H1 (cell line): Measurements from ENCODE around the gene MYBPHL. TPM values are rescaled to one million over a fixed set of nuclear protein-coding genes. Genes with fewer than 3 reads are reported as not detected.

Experiments used
- CBX8 ChIP-seq: fragments of 300-800, 300-1000 bp; sonication (generic); IDR thresholded peaks from 2 replicates; pipeline ENCODE4 v1.7.1; 2016; ENCODE audit warnings: low read depth, low read length, borderline replicate concordance
- EZH2 ChIP-seq: fragments of 200-600 bp; sonication (generic); IDR thresholded peaks from 2 replicates; pipeline ENCODE4 v1.7.1; 2012; ENCODE audit warnings: low read depth, mild to moderate bottlenecking, moderate library complexity, low read length, inconsistent platforms; ENCODE audit not compliant: severe bottlenecking
- FOSL1 ChIP-seq: IDR thresholded peaks from 2 replicates; pipeline ENCODE4 v1.6.1; 2011; ENCODE audit warnings: mild to moderate bottlenecking, low read depth, low read length, moderate library complexity; ENCODE audit not compliant: insufficient read depth
- MAFK ChIP-seq: IDR thresholded peaks from 2 replicates; pipeline ENCODE4 v1.6.1; 2012; ENCODE audit warnings: low read depth, mild to moderate bottlenecking, improper control_type of control experiment, low read length
- NANOG ChIP-seq: IDR thresholded peaks from 2 replicates; pipeline ENCODE4 v1.6.1; 2011; ENCODE audit warnings: low read length, low read depth, mild to moderate bottlenecking, inconsistent platforms; ENCODE audit not compliant: insufficient read depth, poor library complexity, severe bottlenecking
- RFX5 ChIP-seq: IDR thresholded peaks from 2 replicates; pipeline ENCODE4 v1.6.1; 2011; ENCODE audit warnings: low read depth, low read length, improper control_type of control experiment, borderline replicate concordance
- SP2 ChIP-seq: IDR thresholded peaks from 2 replicates; pipeline ENCODE4 v1.6.1; 2012; ENCODE audit warnings: mild to moderate bottlenecking, low read length, inconsistent platforms
- polyA plus RNA-seq, 7 experiments: library from polyadenylated mRNA; depleted of rRNA in 3 of 7; stranded (reverse) in 5 of 7; unstranded in 2 of 7; fragments of >200 nt in 5 of 7; fragments of 200-250 nt in 2 of 7; gene quantifications; 1 replicate in 5 of 7; 2 replicates in 1 of 7; 4 replicates in 1 of 7; pipeline versions ENCODE4 v1.2.1 to v1.2.3, GENCODE V29; 2011 to 2013; ENCODE audit warnings: missing spikeins in 2 of 7, mixed read lengths in 2 of 7
- total RNA-seq: library from RNA; stranded (reverse); fragmentation: NEBNext Ultra II Directional; extraction: Animal tissue kit (Norgen Biotek cat#: 25700); gene quantifications from 2 replicates; pipeline ENCODE4 v1.2.1, GENCODE V29; 2021
- TF ChIP-seq, protein P1 (sequence below): fragments of 300-600 bp; sonication (generic); IDR thresholded peaks from 2 replicates; pipeline ENCODE4 v1.7.1; 2012; ENCODE audit warnings: low read length, moderate library complexity, mild to moderate bottlenecking, inconsistent platforms; ENCODE audit not compliant: insufficient replicate concordance

Gene MYBPHL
- total and polyA plus RNA-seq, 2 of the 8 experiments (the other 6 are each of a cell fraction or from before 2014, with no cell fraction given), result 0.24 to 0.30 TPM

GRCh38 chr1:109273570-109274288 is 33.1 kb downstream of the MYBPHL start (continued):
- TF ChIP-seq RFX5 (no peak), MAFK (no peak), CBX8 (no peak), SP2 (no peak), EZH2 (no peak), NANOG (no peak), FOSL1 (no peak)
- TF ChIP-seq, protein P1, sequence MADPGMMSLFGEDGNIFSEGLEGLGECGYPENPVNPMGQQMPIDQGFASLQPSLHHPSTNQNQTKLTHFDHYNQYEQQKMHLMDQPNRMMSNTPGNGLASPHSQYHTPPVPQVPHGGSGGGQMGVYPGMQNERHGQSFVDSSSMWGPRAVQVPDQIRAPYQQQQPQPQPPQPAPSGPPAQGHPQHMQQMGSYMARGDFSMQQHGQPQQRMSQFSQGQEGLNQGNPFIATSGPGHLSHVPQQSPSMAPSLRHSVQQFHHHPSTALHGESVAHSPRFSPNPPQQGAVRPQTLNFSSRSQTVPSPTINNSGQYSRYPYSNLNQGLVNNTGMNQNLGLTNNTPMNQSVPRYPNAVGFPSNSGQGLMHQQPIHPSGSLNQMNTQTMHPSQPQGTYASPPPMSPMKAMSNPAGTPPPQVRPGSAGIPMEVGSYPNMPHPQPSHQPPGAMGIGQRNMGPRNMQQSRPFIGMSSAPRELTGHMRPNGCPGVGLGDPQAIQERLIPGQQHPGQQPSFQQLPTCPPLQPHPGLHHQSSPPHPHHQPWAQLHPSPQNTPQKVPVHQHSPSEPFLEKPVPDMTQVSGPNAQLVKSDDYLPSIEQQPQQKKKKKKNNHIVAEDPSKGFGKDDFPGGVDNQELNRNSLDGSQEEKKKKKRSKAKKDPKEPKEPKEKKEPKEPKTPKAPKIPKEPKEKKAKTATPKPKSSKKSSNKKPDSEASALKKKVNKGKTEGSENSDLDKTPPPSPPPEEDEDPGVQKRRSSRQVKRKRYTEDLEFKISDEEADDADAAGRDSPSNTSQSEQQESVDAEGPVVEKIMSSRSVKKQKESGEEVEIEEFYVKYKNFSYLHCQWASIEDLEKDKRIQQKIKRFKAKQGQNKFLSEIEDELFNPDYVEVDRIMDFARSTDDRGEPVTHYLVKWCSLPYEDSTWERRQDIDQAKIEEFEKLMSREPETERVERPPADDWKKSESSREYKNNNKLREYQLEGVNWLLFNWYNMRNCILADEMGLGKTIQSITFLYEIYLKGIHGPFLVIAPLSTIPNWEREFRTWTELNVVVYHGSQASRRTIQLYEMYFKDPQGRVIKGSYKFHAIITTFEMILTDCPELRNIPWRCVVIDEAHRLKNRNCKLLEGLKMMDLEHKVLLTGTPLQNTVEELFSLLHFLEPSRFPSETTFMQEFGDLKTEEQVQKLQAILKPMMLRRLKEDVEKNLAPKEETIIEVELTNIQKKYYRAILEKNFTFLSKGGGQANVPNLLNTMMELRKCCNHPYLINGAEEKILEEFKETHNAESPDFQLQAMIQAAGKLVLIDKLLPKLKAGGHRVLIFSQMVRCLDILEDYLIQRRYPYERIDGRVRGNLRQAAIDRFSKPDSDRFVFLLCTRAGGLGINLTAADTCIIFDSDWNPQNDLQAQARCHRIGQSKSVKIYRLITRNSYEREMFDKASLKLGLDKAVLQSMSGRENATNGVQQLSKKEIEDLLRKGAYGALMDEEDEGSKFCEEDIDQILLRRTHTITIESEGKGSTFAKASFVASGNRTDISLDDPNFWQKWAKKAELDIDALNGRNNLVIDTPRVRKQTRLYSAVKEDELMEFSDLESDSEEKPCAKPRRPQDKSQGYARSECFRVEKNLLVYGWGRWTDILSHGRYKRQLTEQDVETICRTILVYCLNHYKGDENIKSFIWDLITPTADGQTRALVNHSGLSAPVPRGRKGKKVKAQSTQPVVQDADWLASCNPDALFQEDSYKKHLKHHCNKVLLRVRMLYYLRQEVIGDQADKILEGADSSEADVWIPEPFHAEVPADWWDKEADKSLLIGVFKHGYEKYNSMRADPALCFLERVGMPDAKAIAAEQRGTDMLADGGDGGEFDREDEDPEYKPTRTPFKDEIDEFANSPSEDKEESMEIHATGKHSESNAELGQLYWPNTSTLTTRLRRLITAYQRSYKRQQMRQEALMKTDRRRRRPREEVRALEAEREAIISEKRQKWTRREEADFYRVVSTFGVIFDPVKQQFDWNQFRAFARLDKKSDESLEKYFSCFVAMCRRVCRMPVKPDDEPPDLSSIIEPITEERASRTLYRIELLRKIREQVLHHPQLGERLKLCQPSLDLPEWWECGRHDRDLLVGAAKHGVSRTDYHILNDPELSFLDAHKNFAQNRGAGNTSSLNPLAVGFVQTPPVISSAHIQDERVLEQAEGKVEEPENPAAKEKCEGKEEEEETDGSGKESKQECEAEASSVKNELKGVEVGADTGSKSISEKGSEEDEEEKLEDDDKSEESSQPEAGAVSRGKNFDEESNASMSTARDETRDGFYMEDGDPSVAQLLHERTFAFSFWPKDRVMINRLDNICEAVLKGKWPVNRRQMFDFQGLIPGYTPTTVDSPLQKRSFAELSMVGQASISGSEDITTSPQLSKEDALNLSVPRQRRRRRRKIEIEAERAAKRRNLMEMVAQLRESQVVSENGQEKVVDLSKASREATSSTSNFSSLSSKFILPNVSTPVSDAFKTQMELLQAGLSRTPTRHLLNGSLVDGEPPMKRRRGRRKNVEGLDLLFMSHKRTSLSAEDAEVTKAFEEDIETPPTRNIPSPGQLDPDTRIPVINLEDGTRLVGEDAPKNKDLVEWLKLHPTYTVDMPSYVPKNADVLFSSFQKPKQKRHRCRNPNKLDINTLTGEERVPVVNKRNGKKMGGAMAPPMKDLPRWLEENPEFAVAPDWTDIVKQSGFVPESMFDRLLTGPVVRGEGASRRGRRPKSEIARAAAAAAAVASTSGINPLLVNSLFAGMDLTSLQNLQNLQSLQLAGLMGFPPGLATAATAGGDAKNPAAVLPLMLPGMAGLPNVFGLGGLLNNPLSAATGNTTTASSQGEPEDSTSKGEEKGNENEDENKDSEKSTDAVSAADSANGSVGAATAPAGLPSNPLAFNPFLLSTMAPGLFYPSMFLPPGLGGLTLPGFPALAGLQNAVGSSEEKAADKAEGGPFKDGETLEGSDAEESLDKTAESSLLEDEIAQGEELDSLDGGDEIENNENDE, result no peak
